Islet of Langerhans (tissue), 1 donor: ENCODE measurements around the gene PROCA1.
"Not testable (repeated sequence)": the region's sequence is repeated elsewhere in the genome, so short reads cannot be mapped to it uniquely, and the experiment has no call there.

Experiments
- FAIRE-seq: peaks from one replicate; lab custom pipeline; 2011; peaks lifted over from hg19 to GRCh38; lab: Jason Lieb, UNC

PROCA1 gene

GRCh38 chr17:28744104-28744971 lies 32.6 kb upstream of the PROCA1 start:
- FAIRE-seq = no peak

- FAIRE-seq = no peak
These were observed 31.8 kb upstream of the PROCA1 start, which contains the start of gene TRAF4 for GRCh38 chr17:28743243-28744103. Gene TRAF4 (plus strand): TSS chr17:28744011. CDS start chr17:28744113, 102 bp downstream.

GRCh38 chr17:28741358-28742349 lies 30.0 kb upstream of the PROCA1 start:
- no peak for FAIRE-seq

DNA sequence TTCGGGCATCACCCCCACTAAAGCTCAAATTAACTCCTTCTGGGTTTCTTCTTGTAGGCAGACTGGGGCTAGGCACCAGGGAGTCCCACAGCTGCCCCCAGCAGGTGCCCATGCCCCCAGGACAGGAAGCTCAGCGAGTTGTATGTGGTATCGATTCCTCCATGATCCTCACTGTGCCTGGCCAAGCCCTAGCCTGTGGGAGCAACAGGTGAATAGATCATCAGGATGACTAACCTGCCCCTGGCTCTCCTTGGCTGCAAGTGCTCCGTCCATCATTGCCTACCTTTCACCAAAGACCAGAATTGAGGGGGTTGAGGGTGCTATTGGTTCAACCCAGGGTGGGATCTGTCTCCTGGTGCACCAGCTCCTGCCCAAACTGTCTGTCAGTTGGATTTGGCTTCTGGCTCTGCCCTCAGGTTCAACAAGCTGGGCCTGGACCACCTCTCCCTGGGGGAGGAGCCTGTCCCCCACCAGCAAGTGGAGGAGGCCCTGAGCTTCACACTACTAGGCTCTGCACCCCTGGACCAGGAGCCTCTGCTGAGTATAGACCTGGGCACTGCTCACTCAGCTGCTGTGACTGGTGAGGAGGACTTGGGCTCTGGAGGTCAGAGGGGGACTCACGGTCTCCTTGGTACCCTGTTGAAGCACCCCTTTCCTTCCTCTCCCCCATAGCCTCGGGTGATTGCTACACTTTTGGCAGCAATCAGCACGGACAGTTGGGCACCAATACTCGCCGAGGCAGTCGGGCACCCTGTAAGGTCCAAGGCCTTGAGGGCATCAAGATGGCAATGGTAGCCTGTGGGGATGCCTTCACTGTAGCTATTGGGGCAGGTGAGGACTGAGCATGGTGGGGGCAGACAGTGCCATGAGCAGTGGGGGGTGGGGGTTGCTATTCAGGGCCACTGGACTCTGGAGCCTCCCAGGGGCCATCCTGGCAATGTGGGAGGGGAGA lies 29.0 kb upstream of the PROCA1 start:
- no peak for FAIRE-seq

DNA sequence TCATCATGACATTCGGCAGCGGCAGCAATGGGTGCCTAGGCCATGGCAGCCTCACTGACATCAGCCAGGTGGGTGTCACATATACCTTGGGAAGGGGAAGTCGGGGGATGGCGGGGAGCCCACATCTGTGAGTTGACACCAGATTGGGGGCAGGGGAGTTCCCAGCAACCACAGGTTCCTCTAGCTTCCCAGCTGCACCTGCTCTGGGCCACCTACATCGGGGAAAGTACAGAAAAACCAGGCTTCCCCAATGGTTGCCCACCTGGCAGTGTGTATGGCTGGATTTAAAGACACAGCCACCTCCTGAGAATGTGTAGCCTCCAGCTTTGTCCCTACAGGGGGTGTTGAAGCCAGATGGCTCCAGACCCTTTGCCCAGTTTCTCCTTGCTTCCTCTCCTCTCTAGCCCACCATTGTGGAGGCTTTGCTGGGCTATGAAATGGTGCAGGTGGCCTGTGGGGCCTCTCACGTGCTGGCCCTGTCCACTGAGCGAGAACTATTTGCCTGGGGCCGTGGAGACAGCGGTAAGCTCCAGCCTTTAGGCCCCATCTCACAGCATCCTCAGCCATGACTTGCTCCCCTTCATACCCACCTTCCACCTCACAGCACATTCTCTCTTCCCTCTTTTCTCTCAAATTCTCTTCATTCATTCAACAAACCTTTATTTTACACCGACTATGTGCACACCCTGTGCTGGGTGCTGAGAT lies 27.1 kb upstream of the PROCA1 start:
- no peak for FAIRE-seq

- FAIRE-seq = no peak
These were observed 26.3 kb upstream of the PROCA1 start for GRCh38 chr17:28737770-28738679.

- FAIRE-seq = no peak
These were observed 25.6 kb upstream of the PROCA1 start for GRCh38 chr17:28737316-28737715.

DNA sequence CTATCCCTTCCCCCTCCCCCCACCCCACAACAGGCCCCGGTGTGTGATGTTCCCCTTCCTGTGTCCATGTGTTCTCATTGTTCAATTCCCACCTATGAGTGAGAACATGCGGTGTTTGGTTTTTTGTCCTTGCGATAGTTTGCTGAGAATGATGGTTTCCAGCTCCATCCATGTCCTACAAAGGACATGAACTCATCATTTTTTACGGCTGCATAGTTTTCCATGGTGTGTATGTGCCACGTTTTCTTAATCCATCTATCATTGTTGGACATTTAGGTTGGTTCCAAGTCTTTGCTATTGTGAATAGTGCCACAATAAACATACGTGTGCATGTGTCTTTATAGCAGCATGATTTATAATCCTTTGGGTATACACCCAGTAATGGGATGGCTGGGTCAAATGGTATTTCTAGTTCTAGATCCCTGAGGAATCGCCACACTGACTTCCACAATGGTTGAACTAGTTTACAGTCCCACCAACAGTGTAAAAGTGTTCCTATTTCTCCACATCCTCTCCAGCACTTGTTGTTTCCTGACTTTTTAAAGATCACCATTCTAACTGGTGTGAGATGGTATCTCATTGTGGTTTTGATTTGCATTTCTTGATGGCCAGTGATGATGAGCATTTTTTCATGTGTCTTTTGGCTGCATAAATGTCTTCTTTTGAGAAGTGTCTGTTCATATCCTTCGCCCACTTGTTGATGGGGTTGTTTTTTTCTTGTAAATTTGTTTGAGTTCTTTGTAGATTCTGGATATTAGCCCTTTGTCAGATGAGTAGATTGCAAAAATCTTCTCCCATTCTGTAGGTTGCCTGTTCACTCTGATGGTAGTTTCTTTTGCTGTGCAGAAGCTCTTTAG lies 24.5 kb upstream of the PROCA1 start:
- not testable (repeated sequence) for FAIRE-seq

- no peak for FAIRE-seq
These were observed 23.6 kb upstream of the PROCA1 start for GRCh38 chr17:28735242-28735722.

GRCh38 chr17:28734712-28735241 lies 23.1 kb upstream of the PROCA1 start:
- no peak for FAIRE-seq

GRCh38 chr17:28733346-28733745 lies 21.7 kb upstream of the PROCA1 start:
- no peak for FAIRE-seq

DNA sequence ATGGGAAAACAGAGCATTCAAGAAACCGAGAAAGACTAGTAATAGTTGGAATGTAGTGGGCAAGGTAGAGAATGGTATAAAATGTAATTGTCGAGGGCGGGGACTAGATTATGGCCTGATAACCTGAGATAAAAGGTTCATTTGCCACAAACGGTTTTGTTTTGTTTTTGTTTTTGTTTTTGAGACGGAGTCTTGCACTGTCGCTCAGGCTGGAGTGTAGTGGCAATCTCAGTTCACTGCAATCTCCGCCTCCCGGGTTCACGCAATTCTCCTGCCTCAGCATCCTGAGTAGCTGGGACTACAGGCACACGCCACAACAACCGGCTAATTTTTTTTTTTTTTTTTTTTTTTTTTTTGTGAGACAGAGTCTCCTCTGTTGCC lies 18.3 kb upstream of the PROCA1 start:
- no peak for FAIRE-seq

- no peak for FAIRE-seq
These were observed 16.9 kb upstream of the PROCA1 start, which contains the start of gene NEK8 for GRCh38 chr17:28728364-28729200. Gene NEK8 (plus strand): TSS chr17:28728788. CDS start chr17:28728814, 26 bp downstream.

DNA sequence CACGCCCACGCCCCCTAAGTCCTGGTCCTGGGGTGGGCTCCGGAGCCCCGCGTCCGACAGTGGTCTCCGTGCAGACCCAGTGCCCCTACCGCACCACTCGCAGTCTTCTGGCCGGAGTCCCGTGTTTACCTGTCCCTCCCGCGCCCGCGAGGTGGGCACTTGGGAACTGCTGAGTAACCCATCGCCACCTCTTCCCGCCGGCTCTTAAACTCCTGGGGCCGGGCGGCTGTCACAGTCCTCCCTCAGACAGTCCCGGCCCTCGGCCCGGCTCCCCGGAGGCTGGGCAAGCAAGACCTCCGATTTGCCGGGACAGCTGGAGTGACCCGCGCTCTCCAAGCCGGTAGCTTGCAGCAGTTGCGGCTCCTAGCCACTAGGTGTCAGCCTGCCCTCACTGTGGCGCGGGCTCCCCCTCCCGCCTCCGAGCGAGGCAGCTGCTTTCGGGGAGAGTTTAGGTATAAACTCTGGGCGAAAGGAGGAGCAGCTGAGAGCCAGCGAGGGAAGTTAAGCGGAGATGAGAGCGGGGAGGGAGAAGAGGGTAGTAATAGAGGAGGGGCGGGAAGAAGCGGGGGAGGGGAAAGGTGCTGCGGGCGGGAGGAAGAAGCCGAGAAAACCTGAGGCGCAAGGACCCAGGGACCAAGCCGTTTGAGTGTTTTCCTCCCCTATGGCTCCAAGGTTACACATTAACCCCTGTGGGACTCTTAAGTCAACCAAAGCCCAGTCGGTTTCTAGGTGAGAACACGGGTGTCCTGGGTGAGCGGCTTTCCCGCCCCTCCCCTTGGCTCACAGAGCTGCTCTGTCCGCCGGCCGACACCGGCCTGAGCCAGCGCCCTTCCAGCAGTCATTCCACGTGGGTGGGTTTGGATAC lies 15.2 kb upstream of the PROCA1 start:
- no peak for FAIRE-seq

GRCh38 chr17:28726226-28726626 lies 14.5 kb upstream of the PROCA1 start, which contains the start of gene TLCD1:
Gene TLCD1 (minus strand): TSS chr17:28726233. CDS start chr17:28726097, 136 bp downstream.
- FAIRE-seq = no peak
